ENCODE data around the gene SERP2.

Gene SERP2

GRCh38 chr13:44355621-44356020 is 18.0 kb upstream of the SERP2 start:
- DNase-seq (ENCODE audit: low read depth, low spot score): no peak

- DNase-seq (ENCODE audit: low read depth, low spot score): no peak
These were observed 13.6 kb upstream of the SERP2 start for GRCh38 chr13:44359983-44360375.

GRCh38 chr13:44362394-44363040 is 11.1 kb upstream of the SERP2 start:
- no peak for DNase-seq (ENCODE audit: low read depth, low spot score)

GRCh38 chr13:44363631-44364344 is 9.8 kb upstream of the SERP2 start:
- DNase-seq (ENCODE audit: low read depth, low spot score): no peak

- no peak for DNase-seq (ENCODE audit: low read depth, low spot score)
These were observed 9.2 kb upstream of the SERP2 start for GRCh38 chr13:44364345-44365000.

- no peak for DNase-seq (ENCODE audit: low read depth, low spot score)
These were observed 8.6 kb upstream of the SERP2 start for GRCh38 chr13:44365008-44365407.

- no peak for DNase-seq (ENCODE audit: low read depth, low spot score)
These were observed 7.7 kb upstream of the SERP2 start for GRCh38 chr13:44365899-44366298.

GRCh38 chr13:44368062-44368591 is 5.5 kb upstream of the SERP2 start:
- no peak for DNase-seq (ENCODE audit: low read depth, low spot score)

GRCh38 chr13:44368599-44369368 is 4.8 kb upstream of the SERP2 start:
- no peak for DNase-seq (ENCODE audit: low read depth, low spot score)

- no peak for DNase-seq (ENCODE audit: low read depth, low spot score)
These were observed 2.2 kb upstream of the SERP2 start for GRCh38 chr13:44371421-44371820.

GRCh38 chr13:44373247-44373600 is 400 bp upstream of the SERP2 start:
- DNase-seq (ENCODE audit: low read depth, low spot score): no peak

GRCh38 chr13:44374348-44374712 is 706 bp downstream of the SERP2 start:
- no peak for DNase-seq (ENCODE audit: low read depth, low spot score)

GRCh38 chr13:44378277-44378676 is 4.7 kb downstream of the SERP2 start:
- no peak for DNase-seq (ENCODE audit: low read depth, low spot score)

GRCh38 chr13:44379885-44380284 is 6.3 kb downstream of the SERP2 start:
- DNase-seq (ENCODE audit: low read depth, low spot score): no peak

GRCh38 chr13:44380404-44381165 is 7.0 kb downstream of the SERP2 start:
- DNase-seq (ENCODE audit: low read depth, low spot score): no peak

GRCh38 chr13:44382635-44383145 is 9.1 kb downstream of the SERP2 start:
- no peak for DNase-seq (ENCODE audit: low read depth, low spot score)

- DNase-seq (ENCODE audit: low read depth, low spot score): no peak
These were observed 10.3 kb downstream of the SERP2 start for GRCh38 chr13:44383945-44384344.

- DNase-seq (ENCODE audit: low read depth, low spot score): no peak
These were observed 11.2 kb downstream of the SERP2 start for GRCh38 chr13:44384778-44385177.

- DNase-seq (ENCODE audit: low read depth, low spot score): no peak
These were observed 11.8 kb downstream of the SERP2 start for GRCh38 chr13:44385401-44385800.

- DNase-seq (ENCODE audit: low read depth, low spot score): no peak
These were observed 12.2 kb downstream of the SERP2 start for GRCh38 chr13:44385847-44386246.

GRCh38 chr13:44386913-44387556 is 13.4 kb downstream of the SERP2 start:
- no peak for DNase-seq (ENCODE audit: low read depth, low spot score)
